ENCODE data around the gene SUMO4.

Gene SUMO4

DNA sequence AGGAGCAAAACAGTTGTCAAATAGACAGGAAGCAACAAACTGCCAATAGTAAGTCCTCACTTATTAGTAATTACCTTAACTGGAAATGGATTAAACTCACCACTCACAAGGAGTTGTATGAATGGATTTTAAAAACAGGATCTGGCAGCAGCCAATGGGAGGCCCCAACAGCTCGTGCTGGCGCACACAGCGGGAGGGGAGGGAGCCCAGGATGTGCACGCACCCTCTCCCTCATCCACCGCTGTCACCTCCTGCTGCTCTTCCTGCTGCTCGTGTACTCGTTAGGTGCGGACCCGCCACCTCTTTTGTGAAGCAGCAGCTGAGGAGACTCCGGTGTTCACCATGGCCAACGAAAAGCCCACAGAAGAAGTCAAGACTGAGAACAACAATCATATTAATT is at the start of gene SUMO4:
Gene SUMO4, plus strand, starts transcription at position 213 of the 400 bp plus-strand sequence. Its CDS starts 130 bp downstream, at position 343.
- Mint-ChIP-seq H3K27me3 (no peaks in the 10 kb centered on the region), H3K27ac (peak within 1 kb of the TSS; percentile 46), H3K36me3 (peaks cover 36% of the 10 kb centered on the region)

DNA sequence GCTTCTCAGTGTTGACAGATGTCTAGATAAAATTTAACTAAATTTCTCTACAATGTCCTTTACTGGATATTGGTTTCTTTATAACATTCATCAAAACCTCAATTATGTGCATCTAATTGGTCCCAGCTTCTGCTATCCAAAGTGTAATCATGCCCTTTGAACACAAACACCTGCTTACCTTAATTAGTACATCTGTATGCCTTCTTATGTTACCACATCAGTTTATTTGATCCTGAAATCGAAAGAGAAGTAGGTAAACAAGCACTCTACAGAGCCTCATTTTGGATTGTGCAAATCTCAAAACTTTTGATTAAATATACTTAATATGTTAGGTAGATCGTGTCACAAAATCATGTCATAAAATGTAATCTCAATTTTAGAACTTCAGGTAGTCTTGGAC is 46.1 kb upstream of the SUMO4 start:
- H3K36me3 Mint-ChIP-seq, result peaks cover 8% of the 10 kb centered on the region
- H3K4me3 Mint-ChIP-seq, result no peak overlapping the region
- no peaks in the 10 kb centered on the region for H3K27me3 Mint-ChIP-seq
- H3K9me3 Mint-ChIP-seq (ENCODE audit: low read depth), result no peaks in the 10 kb centered on the region
- H3K27ac Mint-ChIP-seq, result peak overlapping the region; percentile 13
- H3K4me1 Mint-ChIP-seq (ENCODE audit: low read depth), result peaks cover 85% of the 10 kb centered on the region

More for the DNA sequence above, at the start of gene SUMO4:
- Mint-ChIP-seq H3K4me1 (ENCODE audit: low read depth) (peaks cover 24% of the 10 kb centered on the region), H3K4me3 (no peak within 1 kb of the TSS), H3K9me3 (ENCODE audit: low read depth) (no peaks in the 10 kb centered on the region)

- Mint-ChIP-seq H3K27ac (peak overlapping the region; percentile 64), H3K4me1 (ENCODE audit: low read depth) (peaks cover 84% of the 10 kb centered on the region), H3K27me3 (no peaks in the 10 kb centered on the region), H3K9me3 (ENCODE audit: low read depth) (no peaks in the 10 kb centered on the region), H3K4me3 (no peak overlapping the region), H3K36me3 (peaks cover 12% of the 10 kb centered on the region)
Measured at GRCh38 chr6:149356081-149356750, 43.8 kb upstream of the SUMO4 start.

GRCh38 chr6:149357726-149358538 is 42.1 kb upstream of the SUMO4 start:
- peaks cover 9% of the 10 kb centered on the region for H3K9me3 Mint-ChIP-seq (ENCODE audit: low read depth)
- H3K4me1 Mint-ChIP-seq (ENCODE audit: low read depth), result peaks cover 84% of the 10 kb centered on the region
- H3K4me3 Mint-ChIP-seq, result peak overlapping the region; percentile 23
- no peaks in the 10 kb centered on the region for H3K27me3 Mint-ChIP-seq
- H3K27ac Mint-ChIP-seq, result peak overlapping the region; percentile 77
- peaks cover 20% of the 10 kb centered on the region for H3K36me3 Mint-ChIP-seq

DNA sequence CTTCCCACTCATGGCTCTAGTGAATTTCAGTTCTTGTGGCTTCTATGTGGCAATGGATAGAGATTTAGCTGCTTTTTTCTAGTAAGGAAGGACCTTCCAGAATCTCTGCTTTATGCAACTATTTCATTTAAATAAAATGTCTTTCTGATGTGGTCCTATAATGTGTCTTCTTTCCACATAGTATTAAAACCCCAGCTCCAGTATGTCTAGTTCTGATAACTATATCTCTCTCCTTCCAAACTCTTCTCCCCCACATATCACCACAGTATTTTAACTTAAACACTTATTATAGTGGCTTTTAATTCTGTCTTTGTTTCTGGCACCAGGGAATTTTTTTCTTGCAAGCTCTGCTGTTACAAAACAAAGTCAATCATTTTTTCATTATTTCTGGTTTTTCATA is 40.6 kb upstream of the SUMO4 start:
- no peaks in the 10 kb centered on the region for H3K27me3 Mint-ChIP-seq
- peaks cover 87% of the 10 kb centered on the region for H3K4me1 Mint-ChIP-seq (ENCODE audit: low read depth)
- peaks cover 20% of the 10 kb centered on the region for H3K36me3 Mint-ChIP-seq
- peak overlapping the region; percentile 1 for H3K4me3 Mint-ChIP-seq
- peak overlapping the region; percentile 77 for H3K27ac Mint-ChIP-seq
- H3K9me3 Mint-ChIP-seq (ENCODE audit: low read depth), result peaks cover 9% of the 10 kb centered on the region

- H3K27ac Mint-ChIP-seq, result peak overlapping the region; percentile 88
- H3K4me1 Mint-ChIP-seq (ENCODE audit: low read depth), result peaks cover 85% of the 10 kb centered on the region
- no peak overlapping the region for H3K4me3 Mint-ChIP-seq
- H3K36me3 Mint-ChIP-seq, result peaks cover 17% of the 10 kb centered on the region
- peaks cover 9% of the 10 kb centered on the region for H3K9me3 Mint-ChIP-seq (ENCODE audit: low read depth)
- no peaks in the 10 kb centered on the region for H3K27me3 Mint-ChIP-seq
Measured at GRCh38 chr6:149360536-149360935, 39.5 kb upstream of the SUMO4 start.

GRCh38 chr6:149362289-149362688 is 37.8 kb upstream of the SUMO4 start:
- H3K4me1 Mint-ChIP-seq (ENCODE audit: low read depth), result peaks cover 70% of the 10 kb centered on the region
- no peaks in the 10 kb centered on the region for H3K27me3 Mint-ChIP-seq
- peaks cover 17% of the 10 kb centered on the region for H3K36me3 Mint-ChIP-seq
- H3K4me3 Mint-ChIP-seq, result peak overlapping the region; percentile 22
- H3K27ac Mint-ChIP-seq, result peak overlapping the region; percentile 88
- H3K9me3 Mint-ChIP-seq (ENCODE audit: low read depth), result peaks cover 9% of the 10 kb centered on the region

GRCh38 chr6:149363154-149363553 is 36.9 kb upstream of the SUMO4 start:
- Mint-ChIP-seq H3K4me1 (ENCODE audit: low read depth) (peaks cover 61% of the 10 kb centered on the region), H3K27ac (peak overlapping the region; percentile 88), H3K4me3 (peak overlapping the region; percentile 44), H3K27me3 (no peaks in the 10 kb centered on the region), H3K9me3 (ENCODE audit: low read depth) (peaks cover 9% of the 10 kb centered on the region), H3K36me3 (peaks cover 17% of the 10 kb centered on the region)

GRCh38 chr6:149364557-149364956 is 35.5 kb upstream of the SUMO4 start:
- peaks cover 51% of the 10 kb centered on the region for H3K4me1 Mint-ChIP-seq (ENCODE audit: low read depth)
- H3K4me3 Mint-ChIP-seq, result peak overlapping the region; percentile 43
- peak overlapping the region; percentile 66 for H3K27ac Mint-ChIP-seq
- no peaks in the 10 kb centered on the region for H3K27me3 Mint-ChIP-seq
- peaks cover 9% of the 10 kb centered on the region for H3K9me3 Mint-ChIP-seq (ENCODE audit: low read depth)
- H3K36me3 Mint-ChIP-seq, result peaks cover 17% of the 10 kb centered on the region

DNA sequence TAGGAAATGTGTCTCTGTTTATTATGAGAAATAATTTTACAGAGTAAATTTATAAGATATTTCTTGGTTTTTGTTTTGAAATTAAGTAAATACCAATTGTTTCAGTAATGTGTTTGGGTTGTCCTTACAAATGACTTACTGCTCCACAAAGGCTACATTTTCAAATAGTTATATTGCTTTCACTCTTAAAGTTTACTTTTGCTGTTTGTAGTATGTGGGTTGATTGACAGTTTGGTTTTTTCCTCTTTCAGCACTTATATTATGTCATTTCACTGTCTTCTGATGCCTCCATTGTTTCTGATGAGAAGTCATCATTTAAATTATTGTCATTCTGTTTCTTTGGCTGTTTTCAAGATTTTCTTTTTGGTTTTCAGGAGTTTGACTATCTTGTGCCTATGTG is 34.9 kb upstream of the SUMO4 start:
- Mint-ChIP-seq H3K27ac (peak overlapping the region; percentile 66), H3K36me3 (peaks cover 17% of the 10 kb centered on the region), H3K9me3 (ENCODE audit: low read depth) (peaks cover 9% of the 10 kb centered on the region), H3K4me3 (peak overlapping the region; percentile 52), H3K27me3 (no peaks in the 10 kb centered on the region), H3K4me1 (ENCODE audit: low read depth) (peaks cover 52% of the 10 kb centered on the region)

DNA sequence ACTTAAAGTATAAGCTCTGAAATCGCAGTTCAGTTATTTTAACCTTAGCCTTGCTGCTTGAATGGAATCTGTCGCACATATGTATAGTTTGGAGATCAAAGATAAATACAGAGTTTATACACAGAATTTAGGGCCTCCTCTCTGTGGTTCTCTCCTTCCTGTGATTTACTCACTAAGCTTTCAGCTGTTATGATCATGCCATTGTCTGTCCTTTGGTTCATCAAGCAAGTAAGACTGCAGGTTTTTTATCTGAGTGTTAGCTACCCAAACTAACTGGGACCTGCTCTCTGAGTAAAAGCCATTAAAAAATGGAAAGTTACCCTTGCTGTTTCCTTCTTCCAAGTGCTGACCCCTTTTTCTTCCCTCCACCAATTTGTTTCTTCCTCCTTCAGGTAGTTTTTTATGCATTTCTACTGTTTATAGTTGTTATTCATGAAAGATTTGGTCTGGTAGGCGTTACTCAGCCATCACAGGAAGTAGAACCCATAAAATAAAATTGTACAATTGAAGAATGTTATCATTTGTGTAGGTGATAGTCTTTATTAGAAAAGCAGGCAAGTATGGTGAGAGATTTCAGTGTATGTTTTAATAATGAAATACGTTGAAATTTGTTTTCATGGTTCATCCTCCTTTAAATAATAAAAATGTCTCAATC is 33.7 kb upstream of the SUMO4 start:
- no peak overlapping the region for H3K4me3 Mint-ChIP-seq
- peaks cover 54% of the 10 kb centered on the region for H3K4me1 Mint-ChIP-seq (ENCODE audit: low read depth)
- peaks cover 8% of the 10 kb centered on the region for H3K9me3 Mint-ChIP-seq (ENCODE audit: low read depth)
- peaks cover 19% of the 10 kb centered on the region for H3K36me3 Mint-ChIP-seq
- H3K27ac Mint-ChIP-seq, result no peak overlapping the region
- no peaks in the 10 kb centered on the region for H3K27me3 Mint-ChIP-seq

DNA sequence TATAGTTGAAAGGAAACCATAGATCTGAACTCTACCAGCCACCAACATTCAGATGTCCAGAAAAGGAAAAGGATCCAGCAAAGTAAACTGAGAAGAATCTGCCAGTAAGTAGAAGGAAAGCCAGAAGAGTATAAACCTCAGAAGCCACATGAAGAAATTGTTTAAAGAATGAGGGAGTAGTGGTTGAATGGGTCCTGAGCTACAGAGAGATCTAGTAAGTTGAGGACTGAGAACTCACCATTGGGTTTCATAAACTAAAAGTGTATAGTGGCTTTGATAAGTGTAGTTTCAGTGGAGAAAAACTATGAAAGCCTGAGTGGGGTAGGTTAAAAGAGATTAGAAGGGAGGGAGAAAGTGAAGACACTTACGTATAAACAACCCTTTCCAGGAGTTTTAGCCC is 32.0 kb upstream of the SUMO4 start:
- Mint-ChIP-seq H3K36me3 (peaks cover 14% of the 10 kb centered on the region), H3K9me3 (ENCODE audit: low read depth) (no peaks in the 10 kb centered on the region), H3K4me3 (no peak overlapping the region), H3K27ac (no peak overlapping the region), H3K27me3 (no peaks in the 10 kb centered on the region), H3K4me1 (ENCODE audit: low read depth) (peaks cover 51% of the 10 kb centered on the region)

GRCh38 chr6:149371154-149371553 is 28.9 kb upstream of the SUMO4 start:
- Mint-ChIP-seq H3K4me3 (peak overlapping the region; percentile 58), H3K27ac (peak overlapping the region; percentile 41), H3K27me3 (no peaks in the 10 kb centered on the region), H3K9me3 (ENCODE audit: low read depth) (no peaks in the 10 kb centered on the region), H3K4me1 (ENCODE audit: low read depth) (peaks cover 62% of the 10 kb centered on the region), H3K36me3 (peaks cover 22% of the 10 kb centered on the region)

DNA sequence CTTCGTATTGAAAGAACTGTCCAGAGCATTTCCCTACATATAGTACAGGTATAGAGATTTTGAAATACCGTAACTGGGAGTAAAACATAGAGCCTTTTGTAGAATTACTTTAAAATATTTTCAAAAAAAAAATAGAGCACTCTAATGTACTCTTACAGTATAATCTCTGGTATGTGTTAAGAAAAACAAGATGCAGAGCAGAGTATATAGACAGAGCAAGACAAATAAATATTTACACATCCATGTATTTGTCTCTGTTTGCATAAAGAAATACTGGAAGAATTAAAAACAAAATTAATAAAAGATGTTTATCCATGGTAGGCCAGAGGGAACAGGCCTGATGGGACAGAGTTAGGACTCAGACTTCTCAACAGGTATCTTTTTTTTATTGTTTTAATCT is 28.0 kb upstream of the SUMO4 start:
- Mint-ChIP-seq H3K27me3 (no peaks in the 10 kb centered on the region), H3K36me3 (peaks cover 27% of the 10 kb centered on the region), H3K4me1 (ENCODE audit: low read depth) (peaks cover 69% of the 10 kb centered on the region), H3K27ac (no peak overlapping the region), H3K9me3 (ENCODE audit: low read depth) (no peaks in the 10 kb centered on the region), H3K4me3 (no peak overlapping the region)

DNA sequence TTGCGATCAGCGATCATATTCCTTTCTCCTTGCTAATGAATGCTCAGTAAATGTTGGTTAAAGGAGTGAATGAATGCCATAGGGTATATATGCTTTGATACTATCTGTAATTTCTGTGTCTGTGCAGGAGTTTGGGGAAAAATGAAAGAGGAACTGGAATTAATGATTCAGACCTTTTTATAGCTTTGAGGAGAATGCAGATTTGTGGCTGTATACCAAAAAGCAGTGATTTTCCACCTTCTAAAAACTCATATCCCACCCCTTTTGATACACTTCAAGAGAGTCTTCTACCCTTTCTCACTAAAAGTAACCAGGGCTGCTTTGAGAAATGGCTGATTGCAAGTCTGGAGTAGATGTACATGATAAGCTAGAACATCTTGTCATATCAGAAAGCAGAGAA is 26.6 kb upstream of the SUMO4 start:
- Mint-ChIP-seq H3K4me1 (ENCODE audit: low read depth) (peaks cover 76% of the 10 kb centered on the region), H3K4me3 (peak overlapping the region; percentile 3), H3K27ac (peak overlapping the region; percentile 1), H3K36me3 (peaks cover 33% of the 10 kb centered on the region), H3K27me3 (no peaks in the 10 kb centered on the region), H3K9me3 (ENCODE audit: low read depth) (no peaks in the 10 kb centered on the region)

Measured in activated naive CD8-positive, alpha-beta T cell (primary cell).